Measurements from ENCODE around the gene PGLYRP4.
"Not testable (repeated sequence)": the region's sequence is repeated elsewhere in the genome, so short reads cannot be mapped to it uniquely, and the experiment has no call there.

The PGLYRP4 gene

DNA sequence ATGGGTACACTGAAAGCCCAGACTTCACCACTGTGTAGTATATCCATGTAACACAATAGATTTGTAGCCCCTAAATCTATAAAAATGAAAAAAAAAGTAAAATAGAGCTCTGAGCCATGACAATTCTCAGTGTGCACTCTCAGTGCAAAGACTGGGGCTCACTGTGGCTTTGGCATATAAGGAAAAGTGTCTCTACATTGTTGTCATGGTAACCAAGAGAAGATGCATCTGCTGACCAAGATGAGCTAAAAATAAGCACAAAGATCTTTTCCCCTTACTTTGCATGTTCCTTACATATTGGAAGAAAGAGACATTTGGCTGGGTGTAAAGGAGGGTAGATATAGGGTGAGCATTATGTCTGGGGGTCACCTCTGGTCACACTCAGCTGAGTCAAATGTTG lies 12.0 kb downstream of the PGLYRP4 start:
- H3K4me3 ChIP-seq (ENCODE audit: low read depth, low read length): no peak overlapping the region
- in situ Hi-C loops (cut with HindIII; ENCODE audit: low sequenced_read_pairs): no loop called here
- DNase-seq (ENCODE audit: low read depth, low spot score): no peak
- TF ChIP-seq, protein P1, sequence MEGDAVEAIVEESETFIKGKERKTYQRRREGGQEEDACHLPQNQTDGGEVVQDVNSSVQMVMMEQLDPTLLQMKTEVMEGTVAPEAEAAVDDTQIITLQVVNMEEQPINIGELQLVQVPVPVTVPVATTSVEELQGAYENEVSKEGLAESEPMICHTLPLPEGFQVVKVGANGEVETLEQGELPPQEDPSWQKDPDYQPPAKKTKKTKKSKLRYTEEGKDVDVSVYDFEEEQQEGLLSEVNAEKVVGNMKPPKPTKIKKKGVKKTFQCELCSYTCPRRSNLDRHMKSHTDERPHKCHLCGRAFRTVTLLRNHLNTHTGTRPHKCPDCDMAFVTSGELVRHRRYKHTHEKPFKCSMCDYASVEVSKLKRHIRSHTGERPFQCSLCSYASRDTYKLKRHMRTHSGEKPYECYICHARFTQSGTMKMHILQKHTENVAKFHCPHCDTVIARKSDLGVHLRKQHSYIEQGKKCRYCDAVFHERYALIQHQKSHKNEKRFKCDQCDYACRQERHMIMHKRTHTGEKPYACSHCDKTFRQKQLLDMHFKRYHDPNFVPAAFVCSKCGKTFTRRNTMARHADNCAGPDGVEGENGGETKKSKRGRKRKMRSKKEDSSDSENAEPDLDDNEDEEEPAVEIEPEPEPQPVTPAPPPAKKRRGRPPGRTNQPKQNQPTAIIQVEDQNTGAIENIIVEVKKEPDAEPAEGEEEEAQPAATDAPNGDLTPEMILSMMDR (IDR thresholded peaks at IDR 0.05; ENCODE audit: low read depth, low read length): no peak

DNA sequence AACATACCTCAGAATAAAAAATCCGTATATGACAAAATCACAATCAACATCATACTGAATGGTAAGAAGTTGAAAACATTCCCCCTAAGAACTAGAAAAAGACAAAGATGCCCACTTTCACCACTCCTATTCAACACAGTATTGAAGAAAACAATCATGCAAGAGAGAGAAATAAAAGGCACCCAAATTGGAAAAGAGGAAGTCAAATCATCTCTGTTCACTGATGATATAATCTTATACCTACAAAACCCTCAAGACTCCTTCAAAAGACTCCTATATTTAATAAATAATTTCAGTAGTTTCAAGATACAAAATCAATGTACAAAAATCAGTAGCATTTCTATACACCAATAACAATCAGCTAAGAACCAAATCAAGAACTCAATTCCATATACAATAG lies 14.7 kb downstream of the PGLYRP4 start:
- no peak overlapping the region for H3K4me3 ChIP-seq (ENCODE audit: low read depth, low read length)

DNA sequence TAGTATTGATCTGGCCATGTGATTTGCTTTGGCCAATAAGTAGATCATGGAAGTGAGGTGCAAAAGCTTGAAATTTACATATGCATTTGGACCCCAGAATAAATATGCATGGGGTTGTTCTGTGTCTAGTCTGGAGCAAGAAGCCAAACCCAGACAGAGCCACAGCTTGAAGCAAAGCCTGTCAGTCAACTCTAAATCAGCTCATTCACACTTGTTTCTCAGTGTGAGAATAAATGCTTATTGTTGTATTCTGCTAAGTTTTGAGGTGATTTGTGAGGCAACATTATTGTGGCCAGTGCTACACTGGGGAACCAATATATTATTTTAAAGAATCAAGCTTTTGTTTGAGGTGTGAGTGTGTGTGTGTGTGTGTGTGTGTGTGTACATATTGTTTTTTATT lies 23.7 kb downstream of the PGLYRP4 start:
- TF ChIP-seq, protein P1 (IDR thresholded peaks at IDR 0.05; ENCODE audit: low read depth, low read length): no peak
- no peak for DNase-seq (ENCODE audit: low read depth, low spot score)
- no peak overlapping the region for H3K4me3 ChIP-seq (ENCODE audit: low read depth, low read length)
- in situ Hi-C loops (cut with HindIII; ENCODE audit: low sequenced_read_pairs): no loop called here

More for the DNA sequence above, 14.7 kb downstream of the PGLYRP4 start:
- DNase-seq (ENCODE audit: low read depth, low spot score): no peak
- TF ChIP-seq, protein P1 (IDR thresholded peaks at IDR 0.05; ENCODE audit: low read depth, low read length): no peak
- in situ Hi-C loops (cut with HindIII; ENCODE audit: low sequenced_read_pairs): no loop called here

DNA sequence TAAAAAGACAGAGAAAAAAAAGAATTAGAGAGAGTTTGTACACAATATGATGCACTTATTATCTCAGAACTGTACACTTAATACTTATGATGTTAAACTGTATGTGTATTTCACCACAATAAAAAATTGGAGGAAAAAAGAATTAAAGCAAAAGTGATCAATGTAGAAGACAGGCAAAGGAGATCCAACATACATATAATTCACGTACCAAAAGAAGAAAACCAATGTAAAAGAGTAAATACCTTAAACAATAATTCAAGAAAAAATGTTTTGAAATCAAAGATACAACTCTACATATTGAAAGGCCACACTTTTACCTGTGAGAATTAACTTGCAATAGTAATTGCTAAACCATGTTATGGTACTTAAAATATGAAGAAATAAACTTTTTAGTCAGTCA lies 26.1 kb downstream of the PGLYRP4 start:
- in situ Hi-C loops (cut with HindIII; ENCODE audit: low sequenced_read_pairs): no loop called here
- no peak for DNase-seq (ENCODE audit: low read depth, low spot score)
- TF ChIP-seq, protein P1 (IDR thresholded peaks at IDR 0.05; ENCODE audit: low read depth, low read length): no peak
- H3K4me3 ChIP-seq (ENCODE audit: low read depth, low read length): no peak overlapping the region

DNA sequence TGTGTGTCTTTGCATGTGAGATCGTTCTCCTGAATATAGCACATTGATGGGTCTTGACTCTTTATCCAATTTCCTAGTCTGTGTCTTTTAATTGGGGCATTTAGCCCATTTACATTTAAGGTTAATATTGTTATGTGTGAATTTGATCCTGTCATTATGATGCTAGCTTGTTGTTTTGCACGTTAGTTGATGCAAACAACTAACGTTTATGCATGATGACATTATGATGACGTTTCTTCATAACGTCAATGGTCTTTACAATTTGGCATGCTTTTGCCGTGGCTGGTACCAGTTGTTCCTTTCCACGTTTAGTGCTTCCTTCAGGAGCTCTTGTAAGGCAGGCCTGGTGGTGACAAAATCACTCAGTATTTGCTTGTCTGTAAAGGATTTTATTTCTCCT lies 30.5 kb downstream of the PGLYRP4 start:
- in situ Hi-C loops (cut with HindIII; ENCODE audit: low sequenced_read_pairs); H3K4me3 ChIP-seq (ENCODE audit: low read depth, low read length); DNase-seq (ENCODE audit: low read depth, low spot score): not testable (repeated sequence)

DNA sequence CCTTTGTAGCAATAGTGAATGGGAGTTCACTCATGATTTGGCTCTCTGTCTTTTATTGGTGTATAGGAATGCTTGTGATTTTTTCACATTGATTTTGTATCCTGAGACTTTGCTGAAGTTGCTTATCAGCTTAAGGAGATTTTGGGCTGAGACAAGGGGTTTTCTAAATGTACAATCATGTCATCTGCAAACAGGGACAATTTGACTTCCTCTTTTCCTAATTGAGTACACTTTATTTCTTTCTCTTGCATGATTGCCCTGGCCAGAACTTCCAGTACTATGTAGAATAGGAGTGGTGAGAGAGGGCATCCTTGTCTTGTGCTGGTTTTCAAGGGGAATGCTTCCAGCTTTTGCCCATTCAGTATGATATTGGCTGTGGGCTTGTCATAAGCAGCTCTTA lies 32.6 kb downstream of the PGLYRP4 start:
- H3K4me3 ChIP-seq (ENCODE audit: low read depth, low read length); in situ Hi-C loops (cut with HindIII; ENCODE audit: low sequenced_read_pairs); DNase-seq (ENCODE audit: low read depth, low spot score): not testable (repeated sequence)

DNA sequence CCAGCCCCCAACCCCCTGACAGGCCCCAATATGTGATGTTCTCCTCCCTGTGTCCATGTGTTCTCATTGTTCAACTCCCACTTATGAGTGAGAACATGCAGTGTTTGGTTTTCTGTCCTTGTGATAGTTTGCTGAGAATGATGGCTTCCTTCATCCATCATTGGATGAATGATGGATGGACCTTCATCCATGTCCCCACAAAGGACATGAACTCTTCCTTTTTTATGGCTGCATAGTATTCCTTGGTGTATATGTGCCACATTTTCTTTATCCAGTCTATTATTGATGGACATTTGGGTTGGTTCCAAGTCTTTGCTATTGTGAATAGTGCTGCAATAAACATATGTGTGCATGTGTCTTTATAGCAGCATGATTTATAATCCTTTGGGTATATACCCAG lies 34.3 kb downstream of the PGLYRP4 start:
- in situ Hi-C loops (cut with HindIII; ENCODE audit: low sequenced_read_pairs); DNase-seq (ENCODE audit: low read depth, low spot score): not testable (repeated sequence)

DNA sequence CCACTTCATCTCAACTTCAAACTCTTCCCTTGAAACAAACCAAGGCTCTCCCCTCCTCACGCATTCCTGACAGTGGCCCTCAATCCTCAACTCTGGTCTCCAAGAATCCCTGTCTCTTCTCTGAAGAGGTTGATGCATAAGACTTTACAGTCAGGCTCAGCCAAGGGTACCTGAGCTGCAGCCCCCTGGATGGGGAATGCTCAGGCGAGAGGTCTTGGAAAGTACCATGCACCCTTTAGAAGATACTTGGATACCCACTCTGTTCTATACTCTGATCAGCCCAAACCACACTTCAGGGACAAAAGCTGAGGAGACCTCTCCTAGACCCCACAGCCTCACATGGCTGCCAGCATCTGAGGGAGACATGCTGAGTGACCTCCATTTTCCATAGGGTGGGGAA lies 35.4 kb downstream of the PGLYRP4 start:
- in situ Hi-C loops (cut with HindIII; ENCODE audit: low sequenced_read_pairs): no loop called here
- TF ChIP-seq, protein P1 (IDR thresholded peaks at IDR 0.05; ENCODE audit: low read depth, low read length): no peak
- no peak for DNase-seq (ENCODE audit: low read depth, low spot score)

More for the DNA sequence above, 34.3 kb downstream of the PGLYRP4 start:
- H3K4me3 ChIP-seq (ENCODE audit: low read depth, low read length): not testable (repeated sequence)

More for the DNA sequence above, 35.4 kb downstream of the PGLYRP4 start:
- no peak overlapping the region for H3K4me3 ChIP-seq (ENCODE audit: low read depth, low read length)

Data from astrocyte of the spinal cord (primary cell).